HCT116 (cell line): ENCODE data around the gene MOB2. TPM values are rescaled to one million over a fixed set of nuclear protein-coding genes. Genes with fewer than 3 reads are reported as not detected.

Source experiments
- ATAC-seq: fragments of 200-7000 bp; cut with Tn5 transposase; 2 replicates; pipeline ENCODE4 v1.9.1; 2020; ENCODE audit warnings: mild to moderate bottlenecking, moderate library complexity
- BruUV-seq: library from RNA; stranded (reverse); fragments of 400-500 nt; replicated peaks from 2 replicates; lab custom pipeline; 2021; lab: Mats Ljungman, UMichigan
- CTCF ChIA-PET: fragments of 300-600 bp; sonication (Branson Sonifier 250); formaldehyde crosslinking; loops from one replicate; lab custom pipeline; 2021; ENCODE audit warnings: antibody characterized with exemption; lab: Charles Lee
- POLR2A ChIA-PET: fragments of 300-600, 350-600 bp; sonication (Branson Sonifier 250); formaldehyde crosslinking; loops from one replicate; lab custom pipeline; 2021; ENCODE audit warnings: antibody characterized with exemption; lab: Charles Lee
- RAD21 ChIA-PET, 2 experiments: fragments of 300-600 bp; sonication (Branson Sonifier 250); formaldehyde crosslinking; loops; one replicate each; lab custom pipeline; 2023; ENCODE audit warnings: low total read pairs in 2 of 2; ENCODE audit not compliant: uncharacterized antibody in 2 of 2, unreplicated experiment in 2 of 2, low non-redundant PET in 1 of 2; lab: Charles Lee
- DNase-seq: peaks from one replicate; pipeline ENCODE4 v3.0.0-alpha.2; 2010; ENCODE audit warnings: low read depth, low spot score
- H2AFZ ChIP-seq: fragments of 200-600 bp; shearing (Covaris generic), sonication (generic); 2 replicates; pipeline ENCODE4 v1.6.1; 2017; ENCODE audit warnings: low read depth, mixed run types, mixed read lengths, antibody characterized with exemption, low read length; ENCODE audit not compliant: poor library complexity, severe bottlenecking
- H3K27ac ChIP-seq: 2 replicates; pipeline ENCODE4 v1.5.1; 2012; ENCODE audit warnings: low read depth, low read length
- H3K27me3 ChIP-seq: fragments of 200-600 bp; sonication (generic); 2 replicates; pipeline ENCODE4 v1.6.1; 2016; ENCODE audit warnings: mixed run types, low read length, mixed read lengths; ENCODE audit not compliant: insufficient read depth
- H3K36me3 ChIP-seq, 2 experiments: fragments of 200-500 bp in 1 of 2; fragments of 200-600 bp in 1 of 2; sonication (Bioruptor generic) in 1 of 2; sonication (generic) in 1 of 2; 2 replicates each; pipeline versions ENCODE4 v1.5.1 to v1.6.1; 2014 to 2016; ENCODE audit warnings: low read length in 2 of 2, inconsistent platforms in 1 of 2, mixed read lengths in 1 of 2, mixed run types in 1 of 2; ENCODE audit not compliant: insufficient read depth in 2 of 2, control insufficient read depth in 1 of 2
- H3K4me1 ChIP-seq, 2 experiments: fragments of 200-600 bp in 1 of 2; sonication (generic) in 1 of 2; 2 replicates each; pipeline versions ENCODE4 v1.5.1 to v1.6.1; 2012 to 2017; ENCODE audit warnings: low read length in 2 of 2, inconsistent platforms in 1 of 2, mild to moderate bottlenecking in 1 of 2, mixed read lengths in 1 of 2, mixed run types in 1 of 2, moderate library complexity in 1 of 2; ENCODE audit not compliant: insufficient read depth in 2 of 2, control insufficient read depth in 1 of 2
- H3K4me2 ChIP-seq: fragments of 200-600 bp; sonication (generic); 2 replicates; pipeline ENCODE4 v1.6.1; 2017; ENCODE audit warnings: mixed run types, low read length, mixed read lengths
- H3K4me3 ChIP-seq, 2 experiments: fragments of 200-600 bp in 1 of 2; sonication (generic) in 1 of 2; replicated peaks in 1 of 2; 2 replicates each; pipeline ENCODE4 v1.5.1; 2011 to 2016; ENCODE audit warnings: low read length in 2 of 2, control low read depth in 1 of 2, low read depth in 1 of 2, mild to moderate bottlenecking in 1 of 2, mixed read lengths in 1 of 2, mixed run types in 1 of 2
- H3K79me2 ChIP-seq: fragments of 200-600 bp; sonication (generic); 2 replicates; pipeline ENCODE4 v1.6.1; 2017; ENCODE audit warnings: mild to moderate bottlenecking, mixed run types, low read length, moderate library complexity, mixed read lengths; ENCODE audit not compliant: insufficient read depth
- H3K9ac ChIP-seq: fragments of 200-600 bp; sonication (generic); 2 replicates; pipeline ENCODE4 v1.6.1; 2016; ENCODE audit warnings: low read length, mixed read lengths
- H3K9me2 ChIP-seq: fragments of 200-600 bp; sonication (generic), shearing (Covaris generic); 2 replicates; pipeline ENCODE4 v1.6.1; 2017; ENCODE audit warnings: mixed run types, mild to moderate bottlenecking, moderate library complexity; ENCODE audit not compliant: insufficient read depth
- H3K9me3 ChIP-seq, 2 experiments: fragments of 200-500 bp in 1 of 2; fragments of 200-600 bp in 1 of 2; sonication (Bioruptor generic) in 1 of 2; sonication (generic) in 1 of 2; 2 replicates each; pipeline ENCODE4 v1.6.1; 2014 to 2017; ENCODE audit warnings: low read length in 2 of 2, mixed read lengths in 2 of 2, inconsistent platforms in 1 of 2, low read depth in 1 of 2, mild to moderate bottlenecking in 1 of 2, mixed run types in 1 of 2, moderate library complexity in 1 of 2; ENCODE audit not compliant: control insufficient read depth in 1 of 2, insufficient read depth in 1 of 2
- H4K20me1 ChIP-seq: fragments of 200-600 bp; sonication (generic), shearing (Covaris generic); 2 replicates; pipeline ENCODE4 v1.6.1; 2017; ENCODE audit warnings: mixed run types, mild to moderate bottlenecking, moderate library complexity; ENCODE audit not compliant: insufficient read depth
- ATF3 ChIP-seq: IDR thresholded peaks from 2 replicates; pipeline ENCODE4 v1.6.1; 2012
- CBX3 ChIP-seq: IDR thresholded peaks from 2 replicates; pipeline ENCODE4 v1.6.1; 2012; ENCODE audit warnings: low read depth
- EGR1 ChIP-seq: IDR thresholded peaks from 2 replicates; pipeline ENCODE4 v1.6.1; 2012; ENCODE audit warnings: low read depth
- ELF1 ChIP-seq: IDR thresholded peaks from 2 replicates; pipeline ENCODE4 v1.6.1; 2012; ENCODE audit warnings: low read depth, borderline replicate concordance
- EZH2 ChIP-seq: fragments of 200-600 bp; sonication (generic); IDR thresholded peaks from 2 replicates; pipeline ENCODE4 v1.6.1; 2017; ENCODE audit warnings: antibody characterized with exemption, mixed run types
- EZH2phosphoT487 ChIP-seq: fragments of 200-600 bp; IDR thresholded peaks from 2 replicates; pipeline ENCODE4 v1.6.1; 2018; ENCODE audit warnings: antibody characterized with exemption, borderline replicate concordance
- MAX ChIP-seq: IDR thresholded peaks from 2 replicates; pipeline ENCODE4 v1.6.1; 2012
- REST ChIP-seq: IDR thresholded peaks from 2 replicates; pipeline ENCODE4 v1.6.1; 2012; ENCODE audit warnings: low read depth
- SIN3A ChIP-seq: IDR thresholded peaks from 2 replicates; pipeline ENCODE4 v1.6.1; 2012; ENCODE audit warnings: low read depth
- TCF7L2 ChIP-seq: IDR thresholded peaks from 2 replicates; pipeline ENCODE4 v1.7.0; 2011; ENCODE audit warnings: borderline replicate concordance, inconsistent platforms; ENCODE audit not compliant: insufficient read depth, insufficient read length; ENCODE audit errors: extremely low read depth
- ZBTB33 ChIP-seq: IDR thresholded peaks from 2 replicates; pipeline ENCODE4 v1.6.1; 2011; ENCODE audit warnings: mild to moderate bottlenecking, low read length, moderate library complexity; ENCODE audit not compliant: insufficient replicate concordance; ENCODE audit errors: extremely low read depth
- intact Hi-C: fragments of 100-400 bp; cut with micrococcal nuclease; formaldehyde crosslinking; loops from 2 replicates; pipeline ENCODE4 v1.10.0; 2022
- total RNA-seq: library from RNA; stranded (reverse); gene quantifications from one replicate; pipeline ENCODE4 v1.2.1, GENCODE V29; 2021; ENCODE audit not compliant: unreplicated experiment

MOB2 gene
- total RNA-seq, 1 experiment from 2014 or later = 25.7 TPM

- no peak for TF ChIP-seq EGR1
- no peak for TF ChIP-seq ATF3
- TF ChIP-seq EZH2phosphoT487 = no peak
- no peak for TF ChIP-seq MAX
- TF ChIP-seq ELF1 = no peak
These were observed 19.3 kb downstream of the MOB2 start (continued) for GRCh38 chr11:1467270-1467669.

- POLR2A ChIA-PET = no interaction called here
- no peak for ATAC-seq
- BruUV-seq = no TSS peak
These were observed 19.8 kb downstream of the MOB2 start for GRCh38 chr11:1466784-1467183.

GRCh38 chr11:1463056-1463455 lies 23.5 kb downstream of the MOB2 start:
- POLR2A ChIA-PET = no interaction called here
- no peak for TF ChIP-seq MAX
- TF ChIP-seq REST = no peak
- TF ChIP-seq CBX3 = no peak
- no peak for TF ChIP-seq ATF3
- no peak for TF ChIP-seq ELF1
- TF ChIP-seq ZBTB33 = no peak

More at GRCh38 chr11:1466784-1467183, 19.8 kb downstream of the MOB2 start:
- Histone ChIP-seq H2AFZ (no peak overlapping the region), H4K20me1 (no peaks in the 10 kb centered on the region), H3K4me3 (no peak overlapping the region), H3K27ac (no peak overlapping the region), H3K9me3 (no peaks in the 10 kb centered on the region), H3K9ac (no peak overlapping the region), H3K27me3 (no peaks in the 10 kb centered on the region), H3K4me1 (no peaks in the 10 kb centered on the region), H3K36me3 (no peaks in the 10 kb centered on the region), H3K79me2 (no peaks in the 10 kb centered on the region), H3K4me2 (no peak overlapping the region), H3K9me2 (no peaks in the 10 kb centered on the region)
- CTCF ChIA-PET = no interaction called here
- TF ChIP-seq ATF3 (no peak), EZH2 (no peak), TCF7L2 (no peak), SIN3A (no peak)
- no peak for DNase-seq
- RAD21 ChIA-PET = no interaction called here
- intact Hi-C loops = no loop called here

More at GRCh38 chr11:1463056-1463455, 23.5 kb downstream of the MOB2 start:
- Histone ChIP-seq H3K4me3 (no peak overlapping the region), H3K9ac (no peak overlapping the region), H3K27me3 (no peaks in the 10 kb centered on the region), H3K27ac (no peak overlapping the region), H3K4me1 (peaks cover 3 to 7% of the 10 kb centered on the region in 2 experiments; a peak in 3 of 4 replicates), H3K79me2 (no peaks in the 10 kb centered on the region), H3K36me3 (no peaks in the 10 kb centered on the region), H3K9me3 (no peaks in the 10 kb centered on the region), H2AFZ (no peak overlapping the region), H3K9me2 (no peaks in the 10 kb centered on the region), H4K20me1 (no peaks in the 10 kb centered on the region), H3K4me2 (no peak overlapping the region)
- ATAC-seq (no peak), DNase-seq (no peak)
- ChIA-PET CTCF (no interaction called here), RAD21 (no interaction called here)
- BruUV-seq = no TSS peak
- intact Hi-C loops = no loop called here
